ENCODE measurements around the gene CAST. TPM values are rescaled to one million over a fixed set of nuclear protein-coding genes. Genes with fewer than 3 reads are reported as not detected.

CAST gene
- polyA plus RNA-seq, 2 of the 4 experiments (the other 2 are of a cell fraction), result 163 to 257 TPM

DNA sequence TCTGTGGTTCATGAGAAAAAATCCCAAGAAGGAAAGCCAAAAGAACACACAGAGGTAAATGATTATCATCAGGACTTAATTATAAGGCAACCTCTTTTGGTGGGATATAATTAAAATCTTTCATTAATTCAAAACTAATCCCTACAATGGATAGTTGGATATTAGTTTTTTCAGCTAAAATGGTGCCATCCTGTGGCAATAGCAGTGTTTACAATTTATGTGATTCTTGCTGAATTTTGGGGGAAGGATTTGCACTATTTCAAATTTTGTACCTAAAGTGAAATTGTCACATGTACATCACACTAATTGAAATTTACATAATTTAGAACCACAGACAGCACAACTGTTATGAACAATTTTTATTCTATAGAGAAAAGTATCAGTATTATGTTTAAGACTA is 67.0 kb downstream of the CAST start:
- Histone ChIP-seq H3K4me3 (no peak overlapping the region), H3K4me2 (no peak overlapping the region), H3K27ac (no peak overlapping the region), H3K4me1 (peaks cover 12% of the 10 kb centered on the region; the same call in 1 of the 3 replicates), H3K9me3 (no peaks in the 10 kb centered on the region)
- FAIRE-seq (no peak), ATAC-seq (no peak), DNase-seq (ENCODE audit: low read depth in 1 of 2, low spot score in 1 of 2) (no peak)
- TF ChIP-seq SMC3 (IDR thresholded peaks at IDR 0.05) (peak; percentile 51; the same call in 2 of the 3 replicates), USF2 (IDR thresholded peaks at IDR 0.05) (no peak), ZSCAN20 (CRISPR knock-in tag; IDR thresholded peaks at IDR 0.05) (no peak), RAD21 (conservative IDR thresholded peaks at IDR 0.05 in 1 of 2, IDR thresholded peaks at IDR 0.05 in 1 of 2) (peak; percentile 48 to 49; a peak in 3 of 5 replicates), CTCF (IDR thresholded peaks at IDR 0.05) (peak; percentile 49; the same call in 2 of the 3 replicates)
- ChIA-PET CTCF (interaction anchor here (1.0 to 4.3 kb wide), 9 partner anchors 9 to 385 kb away, joined by 3 to 54 read pairs (median 4); no protein-coding TSS in a partner anchor), POLR2A (interaction anchor here (1.1 kb wide), 1 partner anchor 9 kb away, joined by 3 read pairs; no protein-coding TSS in a partner anchor)

GRCh38 chr5:96730586-96730985 is 68.4 kb downstream of the CAST start:
- Histone ChIP-seq H3K9me3 (no peaks in the 10 kb centered on the region), H3K4me3 (no peak overlapping the region), H3K4me1 (peaks cover 15% of the 10 kb centered on the region; the same call in 1 of the 3 replicates), H3K27ac (no peak overlapping the region), H3K4me2 (no peak overlapping the region)
- no peak for FAIRE-seq
- TF ChIP-seq, protein P1, sequence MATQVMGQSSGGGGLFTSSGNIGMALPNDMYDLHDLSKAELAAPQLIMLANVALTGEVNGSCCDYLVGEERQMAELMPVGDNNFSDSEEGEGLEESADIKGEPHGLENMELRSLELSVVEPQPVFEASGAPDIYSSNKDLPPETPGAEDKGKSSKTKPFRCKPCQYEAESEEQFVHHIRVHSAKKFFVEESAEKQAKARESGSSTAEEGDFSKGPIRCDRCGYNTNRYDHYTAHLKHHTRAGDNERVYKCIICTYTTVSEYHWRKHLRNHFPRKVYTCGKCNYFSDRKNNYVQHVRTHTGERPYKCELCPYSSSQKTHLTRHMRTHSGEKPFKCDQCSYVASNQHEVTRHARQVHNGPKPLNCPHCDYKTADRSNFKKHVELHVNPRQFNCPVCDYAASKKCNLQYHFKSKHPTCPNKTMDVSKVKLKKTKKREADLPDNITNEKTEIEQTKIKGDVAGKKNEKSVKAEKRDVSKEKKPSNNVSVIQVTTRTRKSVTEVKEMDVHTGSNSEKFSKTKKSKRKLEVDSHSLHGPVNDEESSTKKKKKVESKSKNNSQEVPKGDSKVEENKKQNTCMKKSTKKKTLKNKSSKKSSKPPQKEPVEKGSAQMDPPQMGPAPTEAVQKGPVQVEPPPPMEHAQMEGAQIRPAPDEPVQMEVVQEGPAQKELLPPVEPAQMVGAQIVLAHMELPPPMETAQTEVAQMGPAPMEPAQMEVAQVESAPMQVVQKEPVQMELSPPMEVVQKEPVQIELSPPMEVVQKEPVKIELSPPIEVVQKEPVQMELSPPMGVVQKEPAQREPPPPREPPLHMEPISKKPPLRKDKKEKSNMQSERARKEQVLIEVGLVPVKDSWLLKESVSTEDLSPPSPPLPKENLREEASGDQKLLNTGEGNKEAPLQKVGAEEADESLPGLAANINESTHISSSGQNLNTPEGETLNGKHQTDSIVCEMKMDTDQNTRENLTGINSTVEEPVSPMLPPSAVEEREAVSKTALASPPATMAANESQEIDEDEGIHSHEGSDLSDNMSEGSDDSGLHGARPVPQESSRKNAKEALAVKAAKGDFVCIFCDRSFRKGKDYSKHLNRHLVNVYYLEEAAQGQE (IDR thresholded peaks at IDR 0.05), result no peak
- WGBS (ENCODE audit: missing lambda C conversion rate), result 97% methylated on average over 6 of the region's 6 CpGs
- POLR2A ChIA-PET, result no interaction called here
- no peak for DNase-seq (ENCODE audit: low read depth in 1 of 2, low spot score in 1 of 2)
- CTCF ChIA-PET, result interaction anchor here (1.0 to 4.3 kb wide), 3 partner anchors 14 to 115 kb away, joined by 3 to 54 read pairs (median 3); no protein-coding TSS in a partner anchor
- ATAC-seq, result no peak

DNA sequence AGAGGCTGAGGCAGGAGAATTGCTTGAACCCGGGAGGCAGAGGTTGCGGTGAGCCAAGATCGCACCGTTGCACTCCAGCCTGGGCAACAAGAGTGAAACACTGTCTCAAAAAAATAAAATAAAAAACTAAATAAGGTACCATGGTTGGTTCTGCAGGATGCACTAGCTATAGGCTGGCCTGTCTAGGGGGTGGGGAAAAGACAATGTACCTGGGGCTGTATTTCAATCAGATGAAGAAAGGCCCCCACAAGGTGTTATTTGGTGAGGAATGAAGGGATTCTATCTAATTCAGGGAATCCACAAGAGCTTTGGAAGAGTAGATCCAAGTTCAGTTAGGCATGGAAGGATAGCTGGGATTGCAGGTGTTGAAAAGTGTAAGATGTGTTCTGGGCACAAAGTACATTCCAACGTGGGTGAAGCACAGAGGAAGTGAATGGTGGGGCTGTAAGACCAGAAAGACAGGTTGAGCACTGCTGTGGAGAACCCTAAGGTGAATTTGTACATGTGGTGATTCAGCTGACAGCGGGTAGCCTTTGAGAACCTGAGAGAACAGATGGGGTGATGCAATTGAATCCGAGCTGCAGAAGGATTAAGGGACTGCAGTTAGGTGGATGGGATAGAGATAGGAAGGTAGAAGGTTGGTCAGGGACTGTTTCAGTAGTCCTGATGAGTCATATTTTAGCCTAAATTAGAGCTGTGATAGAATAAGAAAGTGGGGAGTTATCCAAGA is 71.8 kb downstream of the CAST start:
- Histone ChIP-seq H3K4me1 (peaks cover 12% of the 10 kb centered on the region; the same call in 1 of the 3 replicates), H3K4me2 (no peak overlapping the region), H3K27ac (no peak overlapping the region), H3K9me3 (no peaks in the 10 kb centered on the region), H3K4me3 (no peak overlapping the region)
- DNase-seq (ENCODE audit: low read depth in 1 of 2, low spot score in 1 of 2), result no peak
- TF ChIP-seq FOSL2 (IDR thresholded peaks at IDR 0.05) (no peak), FOSL2 (CRISPR knock-in tag; IDR thresholded peaks at IDR 0.05) (peak; percentile 23; the same call in 1 of the 2 replicates), HMGXB4 (CRISPR knock-in tag; IDR thresholded peaks at IDR 0.05; ENCODE audit: borderline replicate concordance) (no peak), HOXB13 (CRISPR knock-in tag; IDR thresholded peaks at IDR 0.05; ENCODE audit: low read depth) (no peak), HDAC2 (IDR thresholded peaks at IDR 0.05) (no peak), EHF (CRISPR knock-in tag; IDR thresholded peaks at IDR 0.05) (no peak), BCL3 (IDR thresholded peaks at IDR 0.05) (no peak)
- TF ChIP-seq, protein P1 (IDR thresholded peaks at IDR 0.05), result no peak
- CTCF ChIA-PET, result interaction anchor here (0.7 to 2.6 kb wide), 7 partner anchors 9 to 389 kb away, joined by 3 to 13 read pairs (median 3); no protein-coding TSS in a partner anchor
- 0 out of 6 replicates have a peak, but pooled peaks of 1 of the 2 experiments have one; percentile 19 for ATAC-seq
- no peak for FAIRE-seq
- 88% methylated on average over 7 of the region's 7 CpGs for WGBS (ENCODE audit: missing lambda C conversion rate)
- POLR2A ChIA-PET, result no interaction called here
